GM12878 (cell line): ENCODE measurements around the gene ZDHHC5. TPM values are rescaled to one million over a fixed set of nuclear protein-coding genes. Genes with fewer than 3 reads are reported as not detected.
A peak's percentile ranks its signal among the peaks of the same experiment; 100 is the strongest.

Experiments
- ATAC-seq: fragments of 200-7000 bp; cut with Tn5 transposase; 3 replicates; pipeline ENCODE4 v1.9.1; 2020; ENCODE audit warnings: mild to moderate bottlenecking, moderate library complexity
- BruUV-seq: library from RNA; stranded (reverse); fragments of 400-500 nt; replicated peaks from 2 replicates; lab custom pipeline; 2021; lab: Mats Ljungman, UMichigan
- CTCF ChIA-PET: fragments of 300-600 bp; sonication (Branson Sonifier 250); formaldehyde crosslinking; extraction: SDS; loops from one replicate; lab custom pipeline; 2021; ENCODE audit warnings: inconsistent platforms; lab: Yijun Ruan, JAX
- POLR2A ChIA-PET: fragments of 350-600 bp; formaldehyde crosslinking; extraction: SDS; loops from one replicate; lab custom pipeline; 2021; ENCODE audit warnings: inconsistent platforms; lab: Charles Lee
- RAD21 ChIA-PET: fragments of 300-600 bp; sonication (Branson Sonifier 250); formaldehyde crosslinking; loops from one replicate; lab custom pipeline; 2023; ENCODE audit warnings: antibody characterized with exemption; ENCODE audit not compliant: unreplicated experiment; lab: Charles Lee
- SMC1A ChIA-PET: fragments of 300-600 bp; sonication (Branson Sonifier 250); formaldehyde crosslinking; loops from one replicate; lab custom pipeline; 2023; ENCODE audit not compliant: unreplicated experiment, uncharacterized antibody; lab: Charles Lee
- DNase-seq: peaks from one replicate; pipeline ENCODE4 v3.0.0-alpha.2; 2011; ENCODE audit warnings: low read depth, low spot score
- FAIRE-seq: peaks from 3 replicates; lab custom pipeline; 2011; peaks lifted over from hg19 to GRCh38; lab: Jason Lieb, UNC
- H2AFZ ChIP-seq: 2 replicates; pipeline ENCODE4 v1.6.0; 2011; ENCODE audit warnings: low read depth, low read length, control low read depth; ENCODE audit not compliant: control insufficient read depth
- H3K27ac ChIP-seq: 2 replicates; pipeline ENCODE4 v1.5.1; 2011; ENCODE audit warnings: control low read depth; ENCODE audit not compliant: control insufficient read depth, insufficient read depth
- H3K27me3 ChIP-seq, 2 experiments: replicated peaks in 1 of 2; 2 replicates each; pipeline versions ENCODE4 v1.6.0 to v1.6.1; 2011; ENCODE audit warnings: low read length in 1 of 2; ENCODE audit not compliant: control insufficient read depth in 2 of 2, insufficient read depth in 2 of 2
- H3K36me3 ChIP-seq, 2 experiments: 2 replicates each; pipeline ENCODE4 v1.5.1; 2011; ENCODE audit warnings: low read length in 1 of 2; ENCODE audit not compliant: control insufficient read depth in 2 of 2, insufficient read depth in 2 of 2
- H3K4me1 ChIP-seq: 2 replicates; pipeline ENCODE4 v1.6.1; 2011; ENCODE audit warnings: mild to moderate bottlenecking, low read length, moderate library complexity, mixed read lengths; ENCODE audit not compliant: control insufficient read depth, insufficient read depth
- H3K4me2 ChIP-seq: 2 replicates; pipeline ENCODE4 v1.6.0; 2011; ENCODE audit warnings: control low read depth; ENCODE audit not compliant: control insufficient read depth, insufficient read depth
- H3K4me3 ChIP-seq: fragments of 200-600 bp; sonication (generic); 2 replicates; pipeline ENCODE4 v1.5.1; 2016
- H3K79me2 ChIP-seq: 2 replicates; pipeline ENCODE4 v1.6.0; 2011; ENCODE audit warnings: low read length; ENCODE audit not compliant: control insufficient read depth, insufficient read depth
- H3K9ac ChIP-seq: 2 replicates; pipeline ENCODE4 v1.8.0; 2011; ENCODE audit warnings: low read length, control low read depth, mixed read lengths; ENCODE audit not compliant: control insufficient read depth, insufficient read depth
- H3K9me3 ChIP-seq: replicated peaks from 3 replicates; pipeline ENCODE4 v1.5.1; 2011; ENCODE audit warnings: mild to moderate bottlenecking, low read length; ENCODE audit not compliant: control insufficient read depth, insufficient read depth
- H4K20me1 ChIP-seq: 2 replicates; pipeline ENCODE4 v1.6.0; 2011; ENCODE audit not compliant: control insufficient read depth, insufficient read depth
- BACH1 ChIP-seq: fragments of 450-650 bp; IDR thresholded peaks from 2 replicates; pipeline ENCODE4 v1.6.1; 2017; ENCODE audit warnings: mild to moderate bottlenecking, borderline replicate concordance
- BHLHE40 ChIP-seq, 2 experiments: fragments of 450-650 bp in 1 of 2; IDR thresholded peaks; 2 replicates each; pipeline ENCODE4 v1.6.1; 2011 to 2017; ENCODE audit warnings: low read depth in 2 of 2, borderline replicate concordance in 1 of 2, improper control_type of control experiment in 1 of 2, low read length in 1 of 2, mild to moderate bottlenecking in 1 of 2
- BMI1 ChIP-seq: fragments of 450-650 bp; IDR thresholded peaks from 2 replicates; pipeline ENCODE4 v1.6.1; 2016; ENCODE audit warnings: mild to moderate bottlenecking, moderate library complexity, borderline replicate concordance
- CBX5 ChIP-seq: sonication (generic); IDR thresholded peaks from 2 replicates; pipeline ENCODE4 v1.6.1; 2016; ENCODE audit warnings: low read depth, moderate library complexity, mild to moderate bottlenecking, inconsistent platforms
- EED ChIP-seq: sonication (generic); IDR thresholded peaks from 2 replicates; pipeline ENCODE4 v1.6.1; 2016; ENCODE audit warnings: antibody characterized with exemption, low read depth
- EGR1 ChIP-seq, 2 experiments: IDR thresholded peaks; 1 replicate in 1 of 2; 2 replicates in 1 of 2; pipeline ENCODE4 v1.6.1; 2011 to 2012; ENCODE audit warnings: low read depth in 2 of 2, low read length in 2 of 2, borderline replicate concordance in 1 of 2, mild to moderate bottlenecking in 1 of 2, moderate library complexity in 1 of 2
- GATAD2B ChIP-seq: fragments of 450-650 bp; conservative IDR thresholded peaks from 2 replicates; pipeline ENCODE4 v1.6.1; 2017; ENCODE audit warnings: low read depth, mild to moderate bottlenecking, moderate library complexity
- HCFC1 ChIP-seq: fragments of 150-350 bp; IDR thresholded peaks from 2 replicates; pipeline ENCODE4 v1.6.1; 2014; ENCODE audit warnings: low read length
- KLF5 ChIP-seq: fragments of 450-650 bp; IDR thresholded peaks from 2 replicates; pipeline ENCODE4 v1.6.1; 2014; ENCODE audit warnings: mild to moderate bottlenecking; ENCODE audit not compliant: partially characterized antibody
- MXI1 ChIP-seq: fragments of 150-350 bp; IDR thresholded peaks from 2 replicates; pipeline ENCODE4 v1.6.1; 2011; ENCODE audit warnings: low read depth, mild to moderate bottlenecking, inconsistent platforms, low read length, improper control_type of control experiment
- NFXL1 ChIP-seq: fragments of 450-650 bp; IDR thresholded peaks from 2 replicates; pipeline ENCODE4 v1.6.1; 2017; ENCODE audit warnings: antibody characterized with exemption, mild to moderate bottlenecking, borderline replicate concordance
- POLR2A ChIP-seq: IDR thresholded peaks from 2 replicates; pipeline ENCODE4 v1.6.1; 2011; ENCODE audit warnings: low read depth, mild to moderate bottlenecking, low read length
- POLR2AphosphoS5 ChIP-seq: IDR thresholded peaks from 2 replicates; pipeline ENCODE4 v1.6.1; 2011; ENCODE audit warnings: mild to moderate bottlenecking, low read length, inconsistent platforms
- POU2F2 ChIP-seq: IDR thresholded peaks from 3 replicates; pipeline ENCODE4 v1.6.1; 2011; ENCODE audit warnings: low read depth, mild to moderate bottlenecking, low read length, borderline replicate concordance
- RB1 ChIP-seq: fragments of 450-650 bp; formaldehyde crosslinking; IDR thresholded peaks from 2 replicates; pipeline ENCODE4 v1.6.1; 2017; ENCODE audit warnings: mild to moderate bottlenecking, borderline replicate concordance
- SIN3A ChIP-seq: IDR thresholded peaks from 2 replicates; pipeline ENCODE4 v1.6.1; 2012; ENCODE audit warnings: low read depth, low read length, improper control_type of control experiment
- SMARCA5 ChIP-seq: fragments of 450-650 bp; IDR thresholded peaks from 2 replicates; pipeline ENCODE4 v1.6.1; 2017; ENCODE audit warnings: mild to moderate bottlenecking
- STAT1 ChIP-seq: fragments of 450-650 bp; conservative IDR thresholded peaks from 2 replicates; pipeline ENCODE4 v1.6.1; 2014; ENCODE audit warnings: antibody characterized with exemption, mild to moderate bottlenecking
- YY1 ChIP-seq: IDR thresholded peaks from 2 replicates; pipeline ENCODE4 v1.6.1; 2011; ENCODE audit warnings: low read depth, mild to moderate bottlenecking, low read length
- WGBS: methylation state at CpG from one replicate; pipeline ENCODE4 v1.1.6; 2016; ENCODE audit warnings: low lambda C conversion rate; ENCODE audit not compliant: insufficient replicate concordance, insufficient coverage; ENCODE audit errors: missing lambda C conversion rate; 5-methylcytosine and 5-hydroxymethylcytosine counted together
- in situ Hi-C: fragments of 300-500 bp; cut with MboI; formaldehyde crosslinking; loops from 9 replicates; pipeline ENCODE4 v1.14.3; 2018; ENCODE audit warnings: mixed read lengths
- intact Hi-C: fragments of 100-400 bp; cut with micrococcal nuclease; formaldehyde crosslinking; loops from one replicate; pipeline ENCODE4 v1.14.2; 2022; ENCODE audit not compliant: unreplicated experiment
- polyA plus RNA-seq, 11 experiments: library from polyadenylated mRNA; depleted of rRNA in 4 of 11; unstranded in 6 of 11; stranded (reverse) in 5 of 11; fragments of >200 nt; fragmentation: Nextera tagmentation in 4 of 11; fragmentation: Illumina TruSeq in 1 of 11; extraction: Ambion mirVana in 4 of 11; extraction: Trizol in 1 of 11; gene quantifications; 1 replicate in 1 of 11; 2 replicates in 10 of 11; pipeline versions ENCODE4 v1.2.1 to v1.2.3, GENCODE V29; 2011 to 2016; ENCODE audit warnings: inconsistent platforms in 2 of 11, missing spikeins in 2 of 11, low read depth in 1 of 11
- total RNA-seq, 4 experiments: library from RNA; depleted of rRNA in 3 of 4; stranded (reverse); fragments of >200 nt in 3 of 4; fragmentation: Illumina TruSeq in 1 of 4; extraction: Trizol in 1 of 4; gene quantifications; 2 replicates each; pipeline versions ENCODE4 v1.2.1 to v1.2.3, GENCODE V29; 2013 to 2021
- TF ChIP-seq, protein P1 (sequence below): IDR thresholded peaks from 2 replicates; pipeline ENCODE4 v1.6.1; 2011; ENCODE audit warnings: mild to moderate bottlenecking, low read depth, low read length, moderate library complexity; ENCODE audit not compliant: insufficient replicate concordance
- TF ChIP-seq, protein P2 (sequence below): IDR thresholded peaks from 2 replicates; pipeline ENCODE4 v1.6.1; 2011; ENCODE audit warnings: borderline replicate concordance, low read depth, mild to moderate bottlenecking, moderate library complexity, low read length; ENCODE audit not compliant: insufficient read depth, poor library complexity, severe bottlenecking

Gene ZDHHC5
- total and polyA plus RNA-seq, 10 of the 15 experiments (the other 5 are each of a cell fraction or from before 2014, with no cell fraction given) = 3.9 to 61.3 (median 37.6) TPM

DNA sequence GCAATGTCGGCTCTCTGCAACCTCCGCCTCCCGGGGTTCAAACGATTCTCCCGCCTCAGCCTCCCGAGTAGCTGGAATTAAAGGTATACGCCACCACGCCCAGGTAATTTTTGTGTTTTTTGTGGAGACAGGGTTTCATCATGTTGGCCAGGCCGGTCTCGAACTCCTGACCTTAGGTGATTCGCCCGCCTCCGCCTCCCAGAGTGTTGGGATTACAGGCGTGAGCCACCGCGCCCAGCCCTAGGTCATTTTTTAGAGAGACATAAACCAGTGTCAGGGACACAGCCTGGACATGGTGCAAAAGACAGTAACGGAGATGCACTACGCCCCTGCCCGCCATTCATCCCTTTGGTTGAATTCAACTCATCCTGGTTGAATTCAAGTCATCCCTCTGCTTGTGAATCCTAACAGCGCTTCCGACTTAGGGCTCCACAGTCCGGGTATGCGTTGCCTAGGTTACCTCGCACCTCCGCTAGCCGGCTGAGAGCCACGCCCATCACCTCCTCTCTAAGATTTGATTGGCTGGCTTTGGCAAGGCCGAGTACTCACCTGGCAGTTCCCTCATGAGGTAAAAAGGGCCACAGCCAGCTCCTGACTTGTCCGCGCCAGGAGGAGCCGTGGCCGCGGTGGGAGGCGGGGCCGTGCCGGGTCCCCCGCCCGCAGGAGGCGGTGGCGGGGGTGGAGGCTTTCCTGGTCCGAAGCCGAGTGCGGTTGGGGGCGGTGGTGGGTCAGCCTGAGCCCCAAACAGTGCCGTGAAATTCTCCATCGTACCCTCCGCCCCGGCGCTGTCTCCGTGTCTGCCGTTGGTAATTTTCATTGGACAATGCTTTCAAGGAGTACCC, 43.7 kb downstream of the ZDHHC5 start, which contains the start of gene MED19:
TSS of gene MED19 (minus strand) at position 802 of the 842 bp plus-strand sequence. CDS start at position 766, 36 bp downstream.
- H3K4me3 ChIP-seq = peak within 1 kb of the TSS; percentile 97
- peaks cover 4% of the 10 kb centered on the region for H3K4me1 ChIP-seq
- no peaks in the 10 kb centered on the region for H3K27me3 ChIP-seq
- in situ Hi-C loops (no loop called here), intact Hi-C loops (loop anchor here (1.0 to 5.0 kb wide), 3 partner anchors 30 to 144 kb away; partner anchors contain the start of genes SELENOH and UBE2L6)
- no peaks in the 10 kb centered on the region for H3K9me3 ChIP-seq
- peak within 1 kb of the TSS; percentile 85 for H2AFZ ChIP-seq
- H3K4me2 ChIP-seq = peak within 1 kb of the TSS; percentile 91
- 15% methylated on average over 50 of the region's 51 CpGs for WGBS
- no peak for FAIRE-seq
- SMC1A ChIA-PET = interaction anchor here (1.0 to 3.5 kb wide), 5 partner anchors 12 to 89 kb away, joined by 3 to 18 read pairs (median 4); no protein-coding TSS in a partner anchor
- peak within 1 kb of the TSS; percentile 86 for H3K27ac ChIP-seq
- H3K79me2 ChIP-seq = peaks cover 49% of the 10 kb centered on the region
- no peaks in the 10 kb centered on the region for H3K36me3 ChIP-seq
- peak within 1 kb of the TSS; percentile 91 for H3K9ac ChIP-seq
- RAD21 ChIA-PET = interaction anchor here (0.7 to 4.0 kb wide), 6 partner anchors 18 to 144 kb away, joined by 3 to 25 read pairs (median 3); partner anchors contain the start of genes SELENOH and UBE2L6
- DNase-seq = peak; percentile 48
- POLR2A ChIA-PET = interaction anchor here (0.6 to 1.5 kb wide), 6 partner anchors 9 to 196 kb away, joined by 3 to 6 read pairs (median 4); partner anchors contain the start of genes SELENOH and SLC43A1
- CTCF ChIA-PET = interaction anchor here (0.6 to 1.4 kb wide), 9 partner anchors 40 to 811 kb away, joined by 3 to 6 read pairs (median 3); partner anchors contain the start of genes BTBD18 and UBE2L6
- TSS peak; percentile 88 for BruUV-seq
- H4K20me1 ChIP-seq = no peaks in the 10 kb centered on the region
- peak; percentile 70 for ATAC-seq
- TF ChIP-seq EED = no peak
- no peak for TF ChIP-seq CBX5
- peak; percentile 59; the same call in 1 of the 2 replicates for TF ChIP-seq POLR2A
- peak; percentile 71; the same call in 1 of the 2 replicates for TF ChIP-seq RB1
- TF ChIP-seq, protein P1, sequence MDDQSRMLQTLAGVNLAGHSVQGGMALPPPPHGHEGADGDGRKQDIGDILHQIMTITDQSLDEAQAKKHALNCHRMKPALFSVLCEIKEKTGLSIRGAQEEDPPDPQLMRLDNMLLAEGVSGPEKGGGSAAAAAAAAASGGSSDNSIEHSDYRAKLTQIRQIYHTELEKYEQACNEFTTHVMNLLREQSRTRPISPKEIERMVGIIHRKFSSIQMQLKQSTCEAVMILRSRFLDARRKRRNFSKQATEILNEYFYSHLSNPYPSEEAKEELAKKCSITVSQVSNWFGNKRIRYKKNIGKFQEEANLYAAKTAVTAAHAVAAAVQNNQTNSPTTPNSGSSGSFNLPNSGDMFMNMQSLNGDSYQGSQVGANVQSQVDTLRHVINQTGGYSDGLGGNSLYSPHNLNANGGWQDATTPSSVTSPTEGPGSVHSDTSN = peak; percentile 81
- TF ChIP-seq NFXL1 = no peak
- TF ChIP-seq BACH1 = peak; percentile 57; the same call in 1 of the 2 replicates
- TF ChIP-seq POU2F2 = 0 out of 3 replicates have a peak, but pooled peaks have one; percentile 63
- peak; percentile 22; the same call in 1 of the 2 replicates for TF ChIP-seq MXI1
- peak; percentile 52; the same call in 1 of the 2 replicates for TF ChIP-seq SIN3A
- TF ChIP-seq, protein P2, sequence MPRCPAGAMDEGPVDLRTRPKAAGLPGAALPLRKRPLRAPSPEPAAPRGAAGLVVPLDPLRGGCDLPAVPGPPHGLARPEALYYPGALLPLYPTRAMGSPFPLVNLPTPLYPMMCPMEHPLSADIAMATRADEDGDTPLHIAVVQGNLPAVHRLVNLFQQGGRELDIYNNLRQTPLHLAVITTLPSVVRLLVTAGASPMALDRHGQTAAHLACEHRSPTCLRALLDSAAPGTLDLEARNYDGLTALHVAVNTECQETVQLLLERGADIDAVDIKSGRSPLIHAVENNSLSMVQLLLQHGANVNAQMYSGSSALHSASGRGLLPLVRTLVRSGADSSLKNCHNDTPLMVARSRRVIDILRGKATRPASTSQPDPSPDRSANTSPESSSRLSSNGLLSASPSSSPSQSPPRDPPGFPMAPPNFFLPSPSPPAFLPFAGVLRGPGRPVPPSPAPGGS = peak; percentile 38
- peak; percentile 75 for TF ChIP-seq SMARCA5
- peak; percentile 37; the same call in 1 of the 2 replicates for TF ChIP-seq GATAD2B
- peak; percentile 86 for TF ChIP-seq KLF5
- peak in 1 of 2 experiments; percentile 57; a peak in 1 of 3 replicates for TF ChIP-seq EGR1 (IDR thresholded peaks at IDR 0.05; ENCODE audit: borderline replicate concordance in 1 of 2, low read depth in 2 of 2, low read length in 2 of 2)
- TF ChIP-seq BMI1 = peak; percentile 94
- 0 out of 2 replicates have a peak, but pooled peaks have one; percentile 55 for TF ChIP-seq POLR2AphosphoS5
- peak in 1 of 2 experiments; percentile 18; a peak in 1 of 4 replicates for TF ChIP-seq BHLHE40 (IDR thresholded peaks at IDR 0.05; ENCODE audit: borderline replicate concordance in 1 of 2, low read depth in 2 of 2, low read length in 1 of 2)
- no peak for TF ChIP-seq YY1
- 0 out of 2 replicates have a peak, but pooled peaks have one; percentile 72 for TF ChIP-seq STAT1
- TF ChIP-seq HCFC1 = no peak
